CD4-positive, alpha-beta T cell treated with Interleukin-1 beta for 1 hour (primary cell): ENCODE measurements around the gene AP3B2.
"Not testable (repeated sequence)": the region's sequence is repeated elsewhere in the genome, so short reads cannot be mapped to it uniquely, and the experiment has no call there.

Source experiments
- DNase-seq, 2 donors: peaks; one replicate each; pipeline ENCODE4 v3.0.0-alpha.2; 2020 to 2022

Gene AP3B2, protein sequence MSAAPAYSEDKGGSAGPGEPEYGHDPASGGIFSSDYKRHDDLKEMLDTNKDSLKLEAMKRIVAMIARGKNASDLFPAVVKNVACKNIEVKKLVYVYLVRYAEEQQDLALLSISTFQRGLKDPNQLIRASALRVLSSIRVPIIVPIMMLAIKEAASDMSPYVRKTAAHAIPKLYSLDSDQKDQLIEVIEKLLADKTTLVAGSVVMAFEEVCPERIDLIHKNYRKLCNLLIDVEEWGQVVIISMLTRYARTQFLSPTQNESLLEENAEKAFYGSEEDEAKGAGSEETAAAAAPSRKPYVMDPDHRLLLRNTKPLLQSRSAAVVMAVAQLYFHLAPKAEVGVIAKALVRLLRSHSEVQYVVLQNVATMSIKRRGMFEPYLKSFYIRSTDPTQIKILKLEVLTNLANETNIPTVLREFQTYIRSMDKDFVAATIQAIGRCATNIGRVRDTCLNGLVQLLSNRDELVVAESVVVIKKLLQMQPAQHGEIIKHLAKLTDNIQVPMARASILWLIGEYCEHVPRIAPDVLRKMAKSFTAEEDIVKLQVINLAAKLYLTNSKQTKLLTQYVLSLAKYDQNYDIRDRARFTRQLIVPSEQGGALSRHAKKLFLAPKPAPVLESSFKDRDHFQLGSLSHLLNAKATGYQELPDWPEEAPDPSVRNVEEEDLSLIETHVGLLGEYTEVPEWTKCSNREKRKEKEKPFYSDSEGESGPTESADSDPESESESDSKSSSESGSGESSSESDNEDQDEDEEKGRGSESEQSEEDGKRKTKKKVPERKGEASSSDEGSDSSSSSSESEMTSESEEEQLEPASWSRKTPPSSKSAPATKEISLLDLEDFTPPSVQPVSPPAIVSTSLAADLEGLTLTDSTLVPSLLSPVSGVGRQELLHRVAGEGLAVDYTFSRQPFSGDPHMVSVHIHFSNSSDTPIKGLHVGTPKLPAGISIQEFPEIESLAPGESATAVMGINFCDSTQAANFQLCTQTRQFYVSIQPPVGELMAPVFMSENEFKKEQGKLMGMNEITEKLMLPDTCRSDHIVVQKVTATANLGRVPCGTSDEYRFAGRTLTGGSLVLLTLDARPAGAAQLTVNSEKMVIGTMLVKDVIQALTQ

DNA sequence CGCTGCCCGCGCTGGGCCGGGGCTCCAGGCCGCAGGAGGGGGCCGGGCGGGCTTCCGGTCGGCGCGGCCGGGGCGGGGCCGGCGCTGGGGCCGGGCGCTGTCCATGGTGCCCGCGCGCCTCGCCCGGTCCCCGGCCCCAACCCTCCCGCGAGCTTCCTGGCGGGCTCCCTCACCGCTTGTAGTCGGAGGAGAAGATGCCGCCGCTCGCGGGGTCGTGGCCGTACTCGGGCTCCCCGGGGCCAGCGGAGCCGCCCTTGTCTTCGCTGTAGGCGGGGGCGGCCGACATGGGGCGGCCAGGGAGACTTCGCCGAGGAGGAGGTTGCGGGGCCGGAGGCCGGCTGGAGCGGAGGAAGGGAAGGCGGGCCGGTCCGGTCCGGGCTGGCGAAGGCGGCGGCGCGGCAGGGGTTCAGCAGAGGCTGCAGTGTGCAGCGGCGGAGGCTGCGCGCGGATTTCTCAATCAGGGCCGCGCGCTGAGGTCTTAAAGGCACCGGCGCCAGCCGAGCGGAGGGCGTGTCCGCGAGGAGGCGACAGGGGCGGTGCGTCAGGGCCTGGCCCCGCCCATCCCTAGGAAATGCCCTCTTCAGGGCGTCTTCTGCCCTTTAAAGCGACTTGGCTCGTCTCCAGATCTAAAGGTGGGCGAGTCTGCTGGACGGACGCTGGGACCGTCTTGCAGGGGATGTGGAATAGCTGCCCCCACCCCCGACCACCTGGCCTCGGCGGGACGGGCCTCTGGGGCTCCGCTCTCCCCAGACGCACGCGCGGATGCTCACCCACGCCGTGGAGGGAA, at the start of gene AP3B2:
Gene AP3B2, minus strand, starts transcription at position 455 of the 787 bp plus-strand sequence. Its CDS starts 169 bp downstream, at position 286.
- DNase-seq = peak; percentile 69 to 70

DNA sequence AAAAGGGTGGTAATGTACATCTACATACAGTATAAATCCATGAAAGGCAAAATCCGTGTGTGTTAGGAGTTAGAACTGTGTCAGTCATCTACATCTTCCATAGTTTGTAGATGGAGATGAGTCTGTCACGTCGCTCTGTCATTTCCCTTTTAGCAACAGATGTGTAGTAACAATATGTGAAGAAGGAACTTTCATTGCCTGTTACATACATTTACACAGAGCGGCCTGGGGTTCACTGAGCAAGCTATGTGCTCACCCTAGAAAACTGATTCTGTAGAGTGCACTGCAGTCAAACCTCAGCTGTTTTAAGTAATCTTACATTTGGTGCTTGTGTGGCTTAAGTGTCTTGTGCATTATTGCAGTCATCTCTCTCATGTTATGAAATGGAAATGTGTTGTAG, 41.6 kb upstream of the AP3B2 start:
- DNase-seq = no peak

DNA sequence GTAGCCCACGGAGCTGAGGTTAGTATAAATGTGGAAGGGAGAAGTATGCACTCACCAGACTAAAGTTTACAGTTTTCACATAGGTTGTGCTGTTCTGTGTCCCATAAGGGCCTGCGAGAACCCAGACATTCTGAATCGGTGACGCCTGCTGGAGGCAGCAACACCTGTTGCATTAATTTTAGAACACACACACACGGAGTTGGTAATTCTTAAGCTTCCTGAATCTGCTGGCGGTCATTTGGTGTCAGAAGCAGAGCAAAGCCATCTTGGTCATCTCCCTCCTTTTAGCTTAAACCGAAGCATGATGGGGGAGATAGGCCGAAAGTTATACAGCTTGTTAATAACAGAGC, 41.1 kb upstream of the AP3B2 start:
- peak in 1 of 2 donors; percentile 15 for DNase-seq

DNA sequence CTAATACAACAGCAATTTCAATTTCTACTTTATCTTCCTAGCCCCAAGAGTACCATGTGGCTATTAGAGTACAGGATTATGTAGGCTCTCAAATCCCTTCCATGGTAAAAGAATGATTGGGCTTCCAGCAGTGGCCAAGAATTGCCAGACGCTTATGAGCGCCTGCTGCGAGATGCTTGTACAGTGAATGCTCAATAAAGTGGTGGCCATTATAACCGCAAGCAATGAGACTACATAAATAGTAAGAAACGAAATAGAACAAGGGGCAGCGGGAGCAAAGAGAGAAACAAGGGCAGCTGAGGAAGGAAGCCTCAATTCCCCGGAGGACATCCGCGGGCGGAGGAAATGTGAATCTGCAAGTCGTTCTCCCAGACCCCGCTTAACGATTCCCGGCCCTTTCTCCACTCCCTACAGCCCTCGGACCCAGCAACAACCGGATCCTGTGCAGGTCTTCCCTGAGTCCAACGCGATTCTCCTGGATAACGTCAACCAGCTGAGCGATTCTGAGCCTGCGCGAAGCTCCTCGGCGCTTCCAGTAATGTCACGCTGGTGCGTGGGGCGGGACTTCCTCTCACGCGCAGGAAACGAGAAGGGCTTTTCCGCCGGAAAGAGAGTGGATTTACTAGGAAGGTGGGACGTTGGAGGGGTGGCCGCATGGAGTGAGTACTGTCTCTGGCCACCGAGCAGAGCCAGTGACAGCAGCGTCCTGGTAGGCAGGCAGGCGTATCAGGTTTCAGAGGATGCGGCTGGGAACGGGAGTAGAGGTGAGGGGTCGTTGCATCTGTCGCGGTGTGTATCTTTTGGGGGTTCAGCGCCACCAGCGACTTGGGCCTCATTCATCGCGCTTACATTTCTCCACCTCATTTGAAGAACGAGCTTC, 40.5 kb upstream of the AP3B2 start:
- DNase-seq = peak; percentile 82 to 83

DNA sequence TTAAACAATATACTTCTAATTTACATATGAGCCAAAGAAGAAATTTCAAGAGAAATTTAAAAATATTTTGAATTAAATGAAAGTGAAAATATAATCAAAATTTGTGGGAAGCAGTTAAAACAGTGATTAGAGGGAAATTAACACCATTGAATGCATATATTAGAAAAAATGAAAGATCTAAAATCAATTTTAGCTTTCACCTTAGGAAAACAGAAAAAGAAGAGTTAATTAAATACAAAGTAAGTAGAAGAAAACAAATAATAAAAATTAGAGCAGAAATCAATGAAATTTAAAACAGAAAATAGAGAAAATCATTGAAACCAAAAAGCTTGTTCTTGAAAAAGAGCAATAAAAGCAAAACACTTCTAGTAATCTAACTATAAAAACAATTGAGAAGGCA, 38.6 kb upstream of the AP3B2 start:
- DNase-seq = no peak

DNA sequence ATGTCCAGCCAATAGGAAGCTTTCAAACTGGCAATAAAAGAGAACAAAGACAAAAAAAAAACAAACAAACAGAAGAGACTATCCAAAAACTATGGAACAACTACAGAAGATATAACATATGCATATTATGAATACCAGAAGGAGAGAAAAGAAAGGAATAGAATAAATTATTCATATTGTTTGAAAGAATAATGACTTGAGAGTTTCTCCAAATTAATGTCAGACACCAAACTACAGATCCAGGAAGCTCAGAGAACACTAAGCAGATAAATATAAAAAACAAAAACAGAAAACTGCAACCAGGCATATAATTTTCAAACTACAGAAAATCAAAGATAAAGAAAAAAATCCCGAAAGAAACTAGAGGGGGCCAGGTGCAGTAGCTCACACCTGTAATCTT, 34.1 kb upstream of the AP3B2 start:
- DNase-seq = no peak

DNA sequence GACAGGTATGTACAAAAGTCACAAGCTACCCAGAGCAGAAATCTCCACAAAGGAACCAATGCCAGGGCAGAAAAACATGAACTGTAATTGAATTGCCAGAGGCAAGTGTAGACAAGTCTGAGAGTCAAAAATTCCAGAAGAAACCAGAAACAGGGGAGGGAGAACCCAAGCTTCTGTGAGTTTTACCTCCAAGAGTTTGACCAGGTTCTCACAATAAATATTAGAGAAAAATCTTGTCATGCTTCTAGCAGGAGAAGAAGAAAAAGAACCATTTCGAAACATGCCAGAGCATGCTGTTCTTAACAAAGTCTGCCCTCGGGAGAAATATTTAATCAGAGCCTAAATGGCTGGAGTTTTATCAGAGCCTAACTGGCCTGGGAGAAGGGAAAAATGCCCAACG, 32.5 kb upstream of the AP3B2 start:
- no peak for DNase-seq

DNA sequence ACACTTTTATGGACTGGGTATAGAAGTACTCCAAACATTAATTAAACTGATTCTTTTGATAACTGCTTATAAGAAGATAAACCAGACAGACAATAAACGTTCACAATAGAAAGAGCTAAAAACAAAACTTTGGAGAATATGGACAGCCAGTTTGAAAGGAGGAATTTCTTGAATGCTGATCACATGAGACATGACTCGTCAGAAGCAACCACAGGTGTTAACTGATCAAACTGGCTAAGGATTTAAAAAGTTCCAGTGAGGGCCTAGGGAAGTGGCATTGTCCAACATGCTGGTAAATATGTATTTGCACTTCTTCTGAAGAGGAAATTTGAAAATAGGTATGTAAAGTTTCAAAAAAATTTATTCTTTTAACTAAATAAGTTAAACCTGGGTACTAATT, 29.4 kb upstream of the AP3B2 start:
- no peak for DNase-seq

DNA sequence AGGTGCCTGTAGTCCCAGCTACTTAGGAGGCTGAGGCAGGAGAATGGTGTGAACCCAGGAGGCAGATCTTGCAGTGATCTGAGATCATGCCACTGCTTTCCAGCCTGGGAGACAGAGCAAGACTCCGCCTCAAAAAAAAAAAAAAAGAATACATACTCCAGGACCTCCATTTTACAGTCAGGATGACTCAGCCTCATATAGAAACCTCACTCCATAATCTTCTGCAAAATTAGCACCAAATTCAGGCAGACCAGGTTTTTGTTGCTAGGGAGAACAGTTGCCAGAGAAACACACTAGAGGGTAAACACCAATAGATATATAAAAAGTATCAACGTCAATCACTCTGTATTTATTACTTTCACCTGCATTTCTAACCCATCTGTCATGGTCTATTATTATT, 28.3 kb upstream of the AP3B2 start:
- no peak for DNase-seq

DNA sequence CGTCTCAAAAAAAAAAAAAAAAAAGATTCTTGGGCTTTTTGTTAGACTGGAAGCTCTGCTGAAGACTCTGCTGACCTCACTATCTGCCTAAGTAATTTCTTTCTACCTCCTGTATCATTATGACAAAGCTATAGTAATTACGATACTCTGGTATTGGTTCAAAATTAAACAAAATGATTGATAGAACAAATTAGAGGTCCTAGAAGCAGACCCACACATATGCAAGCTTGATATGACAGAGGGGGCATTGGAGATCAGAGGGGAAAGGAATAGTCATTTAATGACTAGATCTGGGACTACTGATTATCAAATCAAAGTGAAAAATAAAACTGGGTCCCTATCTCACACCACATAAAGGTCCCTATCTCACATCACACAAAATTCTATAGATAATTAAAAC, 21.9 kb upstream of the AP3B2 start:
- no peak for DNase-seq

DNA sequence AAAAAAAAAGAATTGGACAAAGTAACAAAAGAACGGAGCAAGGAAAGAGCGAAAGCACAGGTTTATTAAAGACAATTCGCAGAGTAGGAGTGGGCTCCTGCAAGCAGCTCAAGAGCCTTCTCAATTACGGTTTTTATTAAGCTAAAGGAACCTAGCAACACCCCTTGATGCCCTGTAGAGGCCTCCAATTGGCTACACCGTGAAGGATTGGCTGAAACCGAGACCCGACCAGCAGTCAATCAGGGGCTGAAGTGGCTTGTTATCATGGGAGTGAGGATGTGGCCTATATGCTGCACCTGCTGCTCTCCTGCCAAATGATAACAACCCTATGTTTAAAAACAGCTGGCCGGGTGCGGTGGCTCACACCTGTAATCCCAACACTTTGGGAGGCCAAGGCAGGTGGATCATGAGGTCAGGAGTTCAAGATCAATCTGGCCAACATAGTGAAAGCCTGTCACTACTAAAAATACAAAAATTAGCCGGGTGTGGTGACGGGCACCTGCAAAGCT, 20.4 kb upstream of the AP3B2 start:
- DNase-seq = no peak

DNA sequence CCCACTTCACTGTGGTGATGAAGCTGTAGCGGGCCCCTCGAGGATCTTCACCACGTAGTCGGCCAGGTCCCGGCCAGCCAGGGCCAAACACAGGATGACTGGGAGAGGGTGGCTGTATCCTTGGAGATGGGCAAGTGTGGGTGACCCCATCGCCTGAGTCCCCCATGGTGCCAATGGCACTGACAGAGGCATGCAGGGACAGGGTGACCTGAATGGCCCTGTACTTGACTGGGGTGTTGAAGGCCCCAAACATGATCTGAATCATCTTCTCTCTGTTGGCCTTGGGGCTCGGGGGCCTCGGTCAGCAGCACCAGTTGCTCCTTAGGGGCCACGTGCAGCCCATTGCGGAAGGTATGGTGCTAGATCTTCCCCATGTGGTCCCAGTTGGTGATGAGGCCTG, 17.1 kb upstream of the AP3B2 start:
- no peak for DNase-seq

DNA sequence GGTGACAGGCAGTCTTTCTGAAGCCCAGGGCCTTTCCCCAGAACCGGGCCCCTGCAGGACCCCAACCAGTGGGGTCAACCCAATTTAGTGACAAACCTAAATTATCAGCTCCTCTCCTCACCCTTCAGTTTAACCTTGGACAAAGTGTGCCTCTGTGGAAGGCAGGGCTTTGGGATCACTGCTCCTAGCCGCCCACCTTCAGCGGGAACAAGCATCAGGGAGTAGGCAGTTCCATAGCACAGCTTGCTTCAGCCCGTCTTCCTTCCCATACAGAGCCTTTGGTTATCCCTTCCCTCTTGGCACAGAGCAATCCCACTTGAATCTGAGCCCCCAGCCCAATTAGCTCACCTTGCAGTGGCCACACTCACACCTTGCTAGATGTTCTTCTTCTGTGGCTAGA, 5.3 kb upstream of the AP3B2 start:
- DNase-seq = no peak

DNA sequence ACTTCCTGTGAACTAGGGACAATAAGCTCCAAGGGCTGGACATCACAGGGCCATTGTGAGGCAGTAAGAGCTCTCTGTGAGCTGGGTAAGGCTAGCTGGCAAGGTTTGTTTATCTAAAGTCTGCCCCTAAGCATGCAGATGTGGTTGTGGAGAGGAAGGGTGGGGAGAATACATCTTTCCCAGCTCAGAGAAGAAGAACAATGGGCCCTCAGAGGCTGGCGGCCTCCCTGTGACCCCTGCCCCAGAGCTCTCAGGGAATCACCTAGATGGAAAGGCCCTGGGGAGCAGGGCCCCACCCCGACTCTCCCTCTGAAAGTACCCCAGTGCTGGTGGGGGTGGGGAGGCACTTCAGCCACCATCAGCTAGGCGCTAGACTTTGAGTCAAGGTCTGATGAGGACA, 4.3 kb upstream of the AP3B2 start:
- DNase-seq = no peak

DNA sequence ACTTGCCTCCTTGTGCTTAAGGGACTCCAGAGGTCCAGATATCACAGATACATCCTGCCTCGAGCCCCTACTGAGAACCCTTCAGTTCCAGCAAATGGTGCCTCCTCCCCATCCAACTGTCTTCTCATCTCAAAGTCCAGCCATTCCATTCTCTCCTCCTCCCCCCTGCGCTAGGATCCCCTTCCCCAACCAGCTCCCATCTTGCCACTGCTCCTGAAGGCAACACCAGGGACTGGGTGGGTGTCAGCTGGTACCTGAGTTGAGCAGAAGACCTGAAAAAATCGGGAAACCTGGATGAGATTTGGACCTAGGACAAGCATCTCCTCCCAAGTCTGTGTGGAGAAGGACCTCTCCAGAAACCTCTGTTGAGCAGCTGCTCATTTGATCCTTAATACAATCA, 2.4 kb upstream of the AP3B2 start:
- DNase-seq = no peak

DNA sequence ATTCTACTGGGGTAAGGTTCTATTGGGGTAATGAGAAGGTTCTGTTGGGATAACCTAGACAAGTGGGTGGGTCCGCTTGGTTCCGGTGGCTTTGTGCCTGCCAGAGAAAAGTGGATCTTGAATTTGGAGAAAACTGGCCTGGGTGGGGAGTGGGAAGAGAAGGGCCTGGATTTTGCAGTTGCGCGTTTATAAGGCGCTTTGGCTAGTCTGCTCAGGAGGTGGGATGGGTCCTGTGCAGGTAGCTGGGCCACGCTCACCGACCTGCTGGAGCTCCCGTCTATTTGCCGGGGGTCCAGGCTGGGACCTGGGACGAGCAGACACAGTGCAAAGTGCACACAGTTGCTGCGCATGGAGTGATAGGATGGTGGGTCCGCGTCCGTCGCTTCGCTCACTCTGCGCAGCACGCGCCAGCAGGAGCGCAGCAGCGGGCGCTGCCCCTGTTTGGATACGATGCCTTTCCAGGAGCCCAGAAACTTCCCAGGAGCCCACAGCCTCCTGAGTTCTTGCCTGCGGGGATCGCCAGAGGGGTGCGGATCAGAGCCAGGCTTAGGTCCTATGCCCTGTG, 1.3 kb upstream of the AP3B2 start:
- no peak for DNase-seq

DNA sequence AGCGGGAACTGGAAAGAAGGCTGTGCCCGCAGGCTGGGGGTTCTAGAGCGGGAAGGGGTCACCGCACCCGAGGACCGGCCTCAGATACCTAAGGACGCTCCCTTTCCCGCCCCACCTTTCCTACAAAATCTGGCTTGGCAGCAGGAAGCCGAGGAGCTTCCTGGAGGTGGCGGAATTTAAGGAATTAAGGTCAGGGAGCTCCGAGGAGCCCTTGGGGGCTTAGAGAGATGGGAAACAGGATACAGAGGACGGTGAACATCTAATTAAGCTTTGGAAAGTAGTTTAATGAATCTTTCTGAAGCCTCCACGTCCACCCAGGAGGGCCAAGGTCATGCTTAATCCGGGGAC, 507 bp upstream of the AP3B2 start:
- no peak for DNase-seq

DNA sequence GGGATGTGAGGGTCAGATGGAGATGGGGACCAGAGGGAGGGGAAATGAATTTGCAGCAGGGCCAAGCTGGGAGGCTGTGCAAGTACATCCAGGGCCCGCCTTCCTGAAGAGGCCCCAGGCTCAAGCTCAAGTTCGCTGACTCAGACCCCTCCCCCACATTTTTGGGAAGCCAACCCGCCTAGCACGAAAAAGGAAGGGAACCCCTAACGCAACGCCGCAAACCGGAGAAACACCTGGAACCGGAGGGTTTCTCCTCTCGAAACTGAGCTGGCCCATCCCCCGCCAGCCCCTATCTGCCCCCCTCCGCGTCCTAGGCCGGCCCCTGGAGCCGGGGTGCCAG, 624 bp downstream of the AP3B2 start:
- DNase-seq = no peak

DNA sequence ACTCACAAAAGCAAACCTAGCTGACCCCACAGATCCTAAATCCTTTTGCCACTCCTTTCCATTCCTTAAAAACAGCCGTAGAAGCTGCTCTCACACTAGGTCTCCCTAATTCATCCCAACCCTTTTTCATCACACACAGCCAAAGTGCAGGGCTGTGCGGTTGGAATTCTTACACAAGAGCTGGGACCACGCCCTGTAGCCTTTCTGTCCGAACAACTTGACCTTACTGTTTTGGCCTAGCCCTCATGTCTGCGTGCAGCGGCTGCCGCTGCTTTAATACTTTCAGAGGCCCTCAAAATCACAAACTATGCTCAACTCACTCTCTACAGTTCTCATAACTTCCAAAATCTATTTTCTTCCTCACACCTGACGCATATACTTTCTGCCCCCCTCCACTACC, 3.8 kb downstream of the AP3B2 start:
- DNase-seq = not testable (repeated sequence)

DNA sequence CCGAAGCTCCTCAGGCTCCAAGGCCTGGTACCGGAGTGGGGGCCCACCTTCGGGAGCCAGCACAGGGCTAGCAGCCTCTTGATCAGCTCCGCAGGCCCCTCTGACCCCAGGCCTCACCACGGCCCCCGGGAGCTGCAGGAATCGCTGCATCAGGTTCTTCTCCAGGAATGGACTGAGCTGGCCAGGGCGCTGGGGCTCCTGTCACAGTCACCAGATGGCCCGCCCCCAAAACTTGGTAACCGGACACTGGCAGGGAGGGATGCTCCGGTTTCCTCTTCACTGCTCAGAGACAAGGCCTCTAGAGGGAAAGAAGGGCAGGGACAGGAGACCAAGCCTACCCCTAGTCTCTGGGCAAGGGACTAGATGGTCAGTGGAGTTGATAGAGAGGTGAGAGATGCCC, 9.9 kb downstream of the AP3B2 start:
- no peak for DNase-seq

DNA sequence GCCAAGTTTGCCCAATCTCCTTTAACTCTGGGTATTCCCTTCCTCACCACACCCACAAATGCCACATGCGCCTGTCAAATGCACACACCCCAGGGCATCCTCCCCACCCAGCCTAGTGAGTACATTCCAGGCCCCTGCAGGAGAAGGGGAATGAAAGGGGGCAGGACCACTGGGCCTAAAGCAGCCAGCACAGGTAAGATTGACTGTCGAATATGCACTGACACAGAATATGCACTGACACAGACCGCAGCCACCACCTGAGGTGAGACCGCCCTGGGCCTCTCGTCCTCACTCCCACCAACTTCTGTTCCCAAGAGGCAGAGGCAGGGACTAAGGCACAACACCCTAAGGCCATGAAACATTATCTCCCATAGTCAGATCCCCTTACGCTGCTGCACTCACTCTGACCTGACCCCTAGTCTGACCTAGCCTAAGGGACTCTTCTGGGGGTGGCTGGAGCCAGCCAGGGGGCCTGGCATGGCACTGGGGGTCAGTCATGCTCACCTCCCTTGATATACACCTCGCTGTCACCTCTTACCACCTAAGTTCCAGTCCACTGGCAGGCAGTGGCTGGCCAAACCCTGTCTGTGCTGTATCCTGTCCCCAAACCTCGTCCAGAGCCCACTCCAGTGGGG, 10.8 kb downstream of the AP3B2 start:
- DNase-seq = no peak
